VCaP (cell line): Measurements from ENCODE around the gene RBKS.
"Not testable (repeated sequence)": the region's sequence is repeated elsewhere in the genome, so short reads cannot be mapped to it uniquely, and the experiment has no call there.

ENCODE experiments used
- H3K27ac ChIP-seq: fragments of 450-650 bp; 2 replicates; pipeline ENCODE4 v1.5.1; 2017
- TF ChIP-seq, protein P1 (sequence below): fragments of 450-650 bp; conservative IDR thresholded peaks from 2 replicates; pipeline ENCODE4 v1.5.1; 2017; ENCODE audit warnings: mild to moderate bottlenecking, moderate library complexity

Gene RBKS

DNA sequence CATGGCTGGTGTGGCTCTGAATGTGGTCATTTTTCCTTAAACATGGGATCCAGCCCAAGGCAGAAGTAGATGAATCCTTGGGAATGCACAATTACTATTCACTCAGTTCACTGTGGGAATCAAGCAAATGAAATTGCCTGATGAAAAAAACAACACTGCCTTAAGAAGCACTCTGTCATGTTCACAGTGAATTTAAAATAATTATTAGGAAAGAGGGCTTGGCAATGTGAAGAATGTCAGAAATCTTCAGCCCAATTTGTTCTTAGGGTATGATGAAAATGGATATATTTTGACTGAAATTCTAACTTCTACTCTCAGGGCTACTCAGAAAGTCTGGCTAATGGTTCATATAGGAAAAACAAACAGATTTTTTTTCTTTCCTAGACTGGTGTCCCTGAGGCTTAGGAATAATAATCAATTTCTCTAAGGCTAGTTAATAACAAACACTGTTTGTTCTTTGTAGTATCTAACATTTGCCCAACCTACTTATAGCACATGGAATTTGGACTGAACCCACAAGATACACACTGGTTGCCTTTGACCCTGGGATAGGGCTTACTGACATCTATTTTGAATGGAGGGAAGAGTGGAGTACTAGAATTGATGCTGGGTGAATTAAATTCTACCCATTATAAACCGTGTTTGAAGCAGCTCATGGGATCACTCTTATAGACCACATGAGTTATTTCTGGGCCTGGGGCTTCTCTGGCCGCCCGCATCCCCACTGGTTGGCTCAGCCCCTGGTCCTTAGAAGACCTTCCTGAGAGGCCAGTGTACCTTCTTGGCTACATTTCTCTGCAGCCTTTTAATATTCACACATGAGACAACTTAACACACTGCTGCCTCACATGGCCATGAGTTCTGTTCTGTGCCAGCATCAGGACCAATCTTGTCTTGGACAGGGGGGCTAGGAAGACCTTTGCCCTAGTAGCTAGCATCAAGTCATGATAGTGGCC lies 127.0 kb downstream of the RBKS start:
- no peak overlapping the region for H3K27ac ChIP-seq
- TF ChIP-seq, protein P1, sequence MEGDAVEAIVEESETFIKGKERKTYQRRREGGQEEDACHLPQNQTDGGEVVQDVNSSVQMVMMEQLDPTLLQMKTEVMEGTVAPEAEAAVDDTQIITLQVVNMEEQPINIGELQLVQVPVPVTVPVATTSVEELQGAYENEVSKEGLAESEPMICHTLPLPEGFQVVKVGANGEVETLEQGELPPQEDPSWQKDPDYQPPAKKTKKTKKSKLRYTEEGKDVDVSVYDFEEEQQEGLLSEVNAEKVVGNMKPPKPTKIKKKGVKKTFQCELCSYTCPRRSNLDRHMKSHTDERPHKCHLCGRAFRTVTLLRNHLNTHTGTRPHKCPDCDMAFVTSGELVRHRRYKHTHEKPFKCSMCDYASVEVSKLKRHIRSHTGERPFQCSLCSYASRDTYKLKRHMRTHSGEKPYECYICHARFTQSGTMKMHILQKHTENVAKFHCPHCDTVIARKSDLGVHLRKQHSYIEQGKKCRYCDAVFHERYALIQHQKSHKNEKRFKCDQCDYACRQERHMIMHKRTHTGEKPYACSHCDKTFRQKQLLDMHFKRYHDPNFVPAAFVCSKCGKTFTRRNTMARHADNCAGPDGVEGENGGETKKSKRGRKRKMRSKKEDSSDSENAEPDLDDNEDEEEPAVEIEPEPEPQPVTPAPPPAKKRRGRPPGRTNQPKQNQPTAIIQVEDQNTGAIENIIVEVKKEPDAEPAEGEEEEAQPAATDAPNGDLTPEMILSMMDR: no peak

DNA sequence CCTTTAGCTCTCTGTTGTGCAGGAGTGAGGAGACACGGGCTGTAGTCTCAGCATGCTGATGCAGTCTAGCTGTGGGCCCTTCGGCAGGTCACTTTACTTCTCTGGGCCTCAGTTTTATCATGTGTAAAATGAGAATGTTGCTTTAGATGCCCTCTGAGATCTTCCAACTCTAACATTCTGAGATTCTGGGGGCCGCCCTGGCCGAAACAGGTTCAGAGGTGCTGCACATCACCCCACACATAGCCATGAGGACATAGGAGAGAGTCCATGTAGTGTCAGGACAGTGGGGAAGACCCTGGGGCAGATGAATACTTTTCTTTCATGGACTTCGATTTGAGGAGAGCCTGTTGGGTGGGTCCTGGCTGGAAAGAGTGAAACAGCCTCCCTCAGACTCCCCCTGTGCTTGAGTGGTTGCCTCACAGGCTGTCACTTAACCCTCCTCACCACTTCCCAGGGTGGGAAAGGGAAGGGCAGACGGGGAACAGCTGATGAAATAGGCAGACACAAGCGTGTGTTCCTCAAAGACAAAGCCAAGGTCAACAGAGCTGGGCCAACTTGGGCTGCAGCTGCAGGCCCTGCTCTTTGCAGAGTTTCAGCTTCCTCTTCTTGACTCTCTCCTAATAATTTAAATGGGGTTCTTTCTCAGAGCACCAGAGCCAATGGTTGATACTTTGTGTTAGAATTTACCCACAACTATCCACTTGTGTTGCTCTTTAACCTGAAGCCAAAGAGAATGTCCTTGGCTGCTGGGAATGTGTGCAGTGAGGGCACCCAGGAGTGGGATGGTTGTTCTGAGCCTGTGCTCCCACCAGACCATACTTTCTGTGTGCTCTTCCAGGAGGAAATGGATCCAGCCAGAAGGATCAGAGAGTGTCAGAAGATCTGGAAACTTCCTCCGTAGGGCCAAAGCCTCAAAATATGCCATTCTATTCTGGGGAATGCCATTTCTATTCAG lies 133.4 kb downstream of the RBKS start:
- TF ChIP-seq, protein P1: no peak
- no peak overlapping the region for H3K27ac ChIP-seq

DNA sequence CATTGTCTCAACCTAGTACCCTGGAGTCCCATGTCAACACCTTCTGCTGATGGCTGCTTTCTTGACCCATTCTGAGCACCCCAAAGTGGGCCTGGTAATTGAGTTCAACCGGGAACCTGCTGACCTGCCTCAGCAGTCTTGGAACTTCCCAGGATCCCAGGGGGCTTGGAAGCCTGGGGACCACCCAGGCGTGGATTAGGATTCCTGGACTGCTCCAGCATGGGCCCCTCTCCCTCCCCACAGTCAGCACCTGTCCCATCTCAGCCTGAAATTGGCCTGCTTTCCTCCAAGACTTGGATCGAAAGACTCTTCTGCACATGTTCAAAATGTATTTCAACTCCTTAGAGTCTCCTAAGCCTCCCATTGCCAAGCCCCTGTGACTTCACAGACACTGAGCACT lies 134.1 kb downstream of the RBKS start:
- H3K27ac ChIP-seq: no peak overlapping the region
- TF ChIP-seq, protein P1: no peak

DNA sequence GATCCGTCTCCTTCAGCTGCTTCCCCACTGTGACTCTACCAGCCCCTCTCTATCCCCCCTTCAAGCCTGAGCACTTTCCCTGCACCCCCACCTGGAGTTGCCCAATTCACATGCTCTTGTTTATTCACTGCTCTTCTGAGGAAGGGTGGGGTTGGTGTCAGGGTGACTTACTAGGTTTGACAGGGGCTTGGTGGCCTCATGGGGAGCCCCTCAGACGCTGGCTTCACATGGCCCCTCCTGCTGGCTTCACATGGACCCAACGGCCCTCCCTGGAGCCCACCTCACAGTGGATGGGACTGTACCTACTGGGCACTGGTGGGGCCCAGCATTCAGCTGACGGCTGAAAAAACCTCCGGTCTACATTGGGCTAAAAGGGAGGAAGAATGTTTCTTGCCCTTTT lies 135.4 kb downstream of the RBKS start:
- TF ChIP-seq, protein P1: no peak
- H3K27ac ChIP-seq: no peak overlapping the region

DNA sequence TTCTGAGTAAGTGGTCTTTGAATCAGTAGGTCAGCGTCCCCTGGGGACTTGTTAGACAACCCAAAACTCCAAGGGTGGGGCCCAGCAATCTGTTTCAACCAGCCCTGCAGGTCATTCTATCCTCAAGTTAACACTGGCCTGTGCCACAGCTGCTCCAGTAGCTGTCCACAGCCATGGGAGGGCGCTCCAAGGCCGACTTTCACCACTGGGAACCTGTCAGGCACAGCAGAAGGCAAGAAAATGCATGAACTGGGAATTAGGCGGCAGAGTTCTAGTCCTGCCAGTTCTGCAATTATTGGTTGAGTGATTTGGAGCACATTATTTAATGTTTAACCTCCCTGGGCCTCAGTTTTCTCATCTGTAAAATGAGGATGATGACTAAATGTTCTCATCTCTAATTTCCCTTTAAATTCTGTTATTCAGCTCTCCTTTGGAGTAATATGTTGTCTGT lies 136.0 kb downstream of the RBKS start:
- no peak overlapping the region for H3K27ac ChIP-seq
- TF ChIP-seq, protein P1: peak; percentile 86

DNA sequence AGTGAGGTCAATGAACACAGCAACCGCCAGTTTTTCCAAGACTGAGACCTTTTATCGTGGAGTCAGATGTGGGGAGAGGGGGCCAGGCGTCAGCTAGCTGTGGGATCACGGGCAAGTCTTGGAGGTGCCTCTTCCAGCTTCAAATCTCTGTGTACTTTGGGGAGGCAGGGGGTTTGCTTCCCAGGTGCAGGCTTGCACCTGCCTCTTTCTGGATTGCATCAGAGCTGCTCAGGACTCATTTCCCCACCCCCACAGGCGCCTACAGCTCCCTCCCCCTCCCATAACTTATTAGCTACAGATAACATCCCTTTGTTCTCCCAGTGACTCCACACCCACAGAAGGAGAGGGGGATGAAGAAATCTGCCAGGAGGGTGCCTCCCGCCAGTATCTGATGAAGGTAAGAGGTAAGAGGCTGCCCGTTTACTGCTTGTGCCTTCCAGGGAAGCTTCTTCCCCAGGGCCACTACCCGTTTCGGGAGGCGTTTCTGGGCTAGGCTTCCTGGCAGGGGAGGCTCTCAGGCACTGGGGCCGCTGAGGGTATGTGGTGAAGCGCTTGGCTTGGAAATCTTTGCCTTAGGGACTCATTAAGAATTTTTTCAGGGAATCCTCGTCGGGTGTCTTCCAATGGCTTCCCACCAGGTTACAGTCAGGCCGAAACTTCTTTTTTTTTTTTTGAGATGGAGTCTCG lies 137.5 kb downstream of the RBKS start:
- H3K27ac ChIP-seq: no peak overlapping the region
- TF ChIP-seq, protein P1: no peak

DNA sequence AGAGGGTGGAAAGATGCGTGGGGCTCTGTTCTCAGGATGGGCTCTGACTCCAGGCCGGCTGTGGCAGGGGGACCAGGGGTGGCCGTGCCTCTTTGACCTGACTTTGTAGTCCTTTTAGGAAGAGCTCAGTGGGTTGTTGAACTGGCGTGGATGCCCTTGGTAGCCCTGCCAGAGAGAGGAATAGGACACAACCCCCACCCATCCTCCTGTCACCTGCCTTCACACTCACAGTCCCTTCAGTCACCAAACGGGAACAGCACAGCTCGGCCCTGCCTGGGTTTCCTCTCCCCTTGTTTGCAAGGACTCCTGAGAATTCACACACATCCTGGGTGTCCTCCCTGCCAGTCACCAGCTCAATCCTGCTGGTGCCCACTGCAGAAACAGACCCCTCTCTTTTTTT lies 138.8 kb downstream of the RBKS start:
- TF ChIP-seq, protein P1: no peak
- no peak overlapping the region for H3K27ac ChIP-seq

DNA sequence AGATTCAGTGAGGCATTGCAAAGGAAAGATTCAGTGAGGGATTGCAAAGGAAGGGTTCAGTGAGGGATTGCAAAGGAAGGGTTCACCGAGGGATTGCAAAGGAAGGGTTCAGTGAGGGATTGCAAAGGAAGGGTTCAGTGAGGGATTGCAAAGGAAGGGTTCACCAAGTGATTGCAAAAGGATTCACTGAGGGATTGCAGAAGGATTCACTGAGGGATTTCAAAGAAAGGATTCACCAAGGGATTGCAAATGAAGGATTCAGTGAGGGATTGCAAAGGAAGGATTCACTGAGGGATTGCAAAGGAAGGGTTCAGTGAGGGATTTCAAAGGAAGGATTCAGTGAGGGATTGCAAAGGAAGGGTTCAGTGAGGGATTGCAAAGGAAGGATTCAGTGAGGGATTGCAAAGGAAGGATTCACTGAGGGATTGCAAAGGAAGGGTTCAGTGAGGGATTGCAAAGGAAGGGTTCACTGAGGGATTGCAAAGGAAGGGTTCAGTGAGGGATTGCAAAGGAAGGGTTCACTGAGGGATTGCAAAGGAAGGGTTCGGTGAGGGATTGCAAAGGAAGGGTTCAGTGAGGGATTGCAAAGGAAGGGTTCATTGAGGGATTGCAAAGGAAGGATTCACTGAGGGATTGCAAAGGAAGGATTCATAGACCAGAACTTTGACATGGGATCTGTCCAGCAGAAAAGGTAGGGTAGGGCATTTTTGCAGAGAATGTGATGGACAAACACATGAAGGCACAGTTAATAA lies 141.2 kb downstream of the RBKS start:
- not testable (repeated sequence) for H3K27ac ChIP-seq
